Memory B cell (primary cell): ENCODE results near the gene GDPGP1.

Source experiments
- ATAC-seq: fragments of 150-1000 bp; cut with Tn5 transposase; 2 replicates; pipeline ENCODE4 v1.10.0; 2021; ENCODE audit warnings: low read depth, mild to moderate bottlenecking, moderate library complexity
- DNase-seq, 2 donors: peaks; one replicate each; pipeline ENCODE4 v3.0.0; 2022; ENCODE audit warnings: low spot score in 2 of 2
- H3K27ac Mint-ChIP-seq: one replicate; pipeline ENCODE4 v1.8.0; 2022; ENCODE audit warnings: mild to moderate bottlenecking, moderate library complexity, mixed read lengths
- H3K27me3 Mint-ChIP-seq: one replicate; pipeline ENCODE4 v1.8.0; 2022; ENCODE audit warnings: mixed read lengths
- H3K36me3 Mint-ChIP-seq: one replicate; pipeline ENCODE4 v1.8.0; 2022; ENCODE audit warnings: mild to moderate bottlenecking, mixed read lengths
- H3K4me1 Mint-ChIP-seq: one replicate; pipeline ENCODE4 v1.8.0; 2022; ENCODE audit warnings: mixed read lengths
- H3K4me3 Mint-ChIP-seq: one replicate; pipeline ENCODE4 v1.8.0; 2022; ENCODE audit warnings: mild to moderate bottlenecking, moderate library complexity, mixed read lengths
- H3K9me3 Mint-ChIP-seq: one replicate; pipeline ENCODE4 v1.8.0; 2022; ENCODE audit warnings: mixed read lengths

Gene GDPGP1

GRCh38 chr15:90211440-90212143, 22.4 kb upstream of the GDPGP1 start:
- no peaks in the 10 kb centered on the region for H3K27me3 Mint-ChIP-seq

GRCh38 chr15:90212221-90213098, 21.5 kb upstream of the GDPGP1 start:
- Mint-ChIP-seq H3K27me3 (no peaks in the 10 kb centered on the region), H3K36me3 (peaks cover 43% of the 10 kb centered on the region), H3K4me3 (peak overlapping the region; percentile 60), H3K4me1 (peaks cover 73% of the 10 kb centered on the region), H3K27ac (peak overlapping the region; percentile 91), H3K9me3 (no peaks in the 10 kb centered on the region)
- ATAC-seq (no peak), DNase-seq (no peak)

More at GRCh38 chr15:90211440-90212143, 22.4 kb upstream of the GDPGP1 start:
- no peak for ATAC-seq
- peaks cover 47% of the 10 kb centered on the region for H3K36me3 Mint-ChIP-seq
- no peaks in the 10 kb centered on the region for H3K9me3 Mint-ChIP-seq
- peak overlapping the region; percentile 71 for H3K4me3 Mint-ChIP-seq
- H3K4me1 Mint-ChIP-seq = peaks cover 69% of the 10 kb centered on the region
- no peak for DNase-seq
- H3K27ac Mint-ChIP-seq = peak overlapping the region; percentile 91

- Mint-ChIP-seq H3K9me3 (no peaks in the 10 kb centered on the region), H3K36me3 (peaks cover 42% of the 10 kb centered on the region), H3K4me1 (peaks cover 77% of the 10 kb centered on the region), H3K27me3 (no peaks in the 10 kb centered on the region), H3K4me3 (peak overlapping the region; percentile 83), H3K27ac (peak overlapping the region; percentile 96)
- ATAC-seq (peak; percentile 15), DNase-seq (no peak)
These were observed 20.7 kb upstream of the GDPGP1 start for GRCh38 chr15:90213122-90213817.

DNA sequence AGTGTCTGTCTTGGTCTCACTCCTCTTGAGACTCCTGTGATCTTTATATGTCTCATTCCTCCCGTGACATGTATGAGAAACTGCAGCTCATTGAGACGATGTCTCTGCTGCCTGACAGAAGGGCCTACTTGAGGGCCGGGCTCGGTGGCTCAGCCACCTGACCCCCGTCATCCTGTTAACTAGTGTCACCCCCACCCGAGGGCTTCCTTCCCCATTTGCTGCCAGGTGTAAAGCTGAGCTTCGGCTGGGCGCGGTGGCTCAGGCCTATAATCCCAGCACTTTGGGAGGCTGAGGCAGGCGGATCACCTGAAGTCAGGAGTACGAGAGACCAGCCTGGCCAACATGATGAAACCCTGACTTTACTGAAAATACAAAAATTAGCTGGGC, 20.2 kb upstream of the GDPGP1 start:
- Mint-ChIP-seq H3K9me3 (no peaks in the 10 kb centered on the region), H3K4me3 (peak overlapping the region; percentile 83), H3K27ac (peak overlapping the region; percentile 96), H3K4me1 (peaks cover 76% of the 10 kb centered on the region), H3K27me3 (no peaks in the 10 kb centered on the region), H3K36me3 (peaks cover 43% of the 10 kb centered on the region)
- ATAC-seq (peak; percentile 89), DNase-seq (peak; percentile 64 to 65)

GRCh38 chr15:90214553-90215196, 19.3 kb upstream of the GDPGP1 start:
- Mint-ChIP-seq H3K4me1 (peaks cover 75% of the 10 kb centered on the region), H3K27ac (peak overlapping the region; percentile 96), H3K9me3 (no peaks in the 10 kb centered on the region), H3K36me3 (peaks cover 41% of the 10 kb centered on the region), H3K4me3 (peak overlapping the region; percentile 83), H3K27me3 (no peaks in the 10 kb centered on the region)
- DNase-seq (no peak), ATAC-seq (peak; percentile 43)

- peaks cover 34% of the 10 kb centered on the region for H3K36me3 Mint-ChIP-seq
- H3K4me1 Mint-ChIP-seq = peaks cover 57% of the 10 kb centered on the region
- H3K4me3 Mint-ChIP-seq = no peak overlapping the region
- H3K27ac Mint-ChIP-seq = peak overlapping the region; percentile 60
- H3K27me3 Mint-ChIP-seq = no peaks in the 10 kb centered on the region
- ATAC-seq (no peak), DNase-seq (no peak)
- no peaks in the 10 kb centered on the region for H3K9me3 Mint-ChIP-seq
These were observed 16.2 kb upstream of the GDPGP1 start for GRCh38 chr15:90217671-90218394.

DNA sequence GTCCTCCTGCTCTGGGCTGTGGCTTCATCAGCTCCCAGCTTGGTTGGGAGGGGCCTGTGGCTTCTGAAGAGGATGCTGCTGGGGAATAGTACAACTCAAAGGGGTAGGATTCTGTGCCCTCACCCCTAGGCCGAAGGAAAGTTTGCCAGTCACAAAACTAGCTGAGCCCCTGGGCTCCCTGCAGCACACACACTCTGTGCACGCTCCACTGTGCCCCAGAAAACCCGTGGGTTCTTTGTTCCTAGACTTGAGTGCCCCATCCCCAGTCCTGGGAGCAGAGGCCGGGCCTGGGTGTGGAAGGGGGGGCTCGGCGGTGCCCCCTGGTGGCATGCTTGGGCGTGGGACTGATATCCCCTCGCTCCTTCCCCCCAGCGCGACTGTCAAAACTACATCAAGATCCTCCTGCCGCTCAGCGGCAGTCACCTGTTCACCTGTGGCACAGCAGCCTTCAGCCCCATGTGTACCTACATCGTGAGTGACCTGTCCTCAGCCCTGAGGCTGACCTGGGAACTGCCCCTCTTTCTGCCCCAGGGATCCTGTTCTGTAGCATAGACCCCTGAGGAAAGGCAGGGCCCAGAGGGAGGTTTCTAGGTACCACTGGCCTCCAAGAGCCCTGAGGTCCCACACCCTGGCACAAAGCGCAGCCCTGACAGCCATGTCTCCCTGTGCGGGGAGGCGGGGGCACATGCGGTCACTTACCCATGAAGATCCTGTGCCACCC, 14.4 kb upstream of the GDPGP1 start:
- H3K4me1 Mint-ChIP-seq = peaks cover 45% of the 10 kb centered on the region
- H3K4me3 Mint-ChIP-seq = peak overlapping the region; percentile 61
- peaks cover 39% of the 10 kb centered on the region for H3K36me3 Mint-ChIP-seq

GRCh38 chr15:90221246-90221900, 12.6 kb upstream of the GDPGP1 start:
- DNase-seq (no peak), ATAC-seq (peak; percentile 24)
- H3K4me3 Mint-ChIP-seq = no peak overlapping the region
- H3K4me1 Mint-ChIP-seq = peaks cover 36% of the 10 kb centered on the region
- H3K9me3 Mint-ChIP-seq = no peaks in the 10 kb centered on the region
- H3K27me3 Mint-ChIP-seq = no peaks in the 10 kb centered on the region
- H3K36me3 Mint-ChIP-seq = peaks cover 38% of the 10 kb centered on the region
- H3K27ac Mint-ChIP-seq = no peak overlapping the region

More for the DNA sequence above, 14.4 kb upstream of the GDPGP1 start:
- Mint-ChIP-seq H3K27ac (peak overlapping the region; percentile 60), H3K9me3 (no peaks in the 10 kb centered on the region), H3K27me3 (no peaks in the 10 kb centered on the region)
- peak; percentile 66 for ATAC-seq
- peak; percentile 65 to 73 for DNase-seq

DNA sequence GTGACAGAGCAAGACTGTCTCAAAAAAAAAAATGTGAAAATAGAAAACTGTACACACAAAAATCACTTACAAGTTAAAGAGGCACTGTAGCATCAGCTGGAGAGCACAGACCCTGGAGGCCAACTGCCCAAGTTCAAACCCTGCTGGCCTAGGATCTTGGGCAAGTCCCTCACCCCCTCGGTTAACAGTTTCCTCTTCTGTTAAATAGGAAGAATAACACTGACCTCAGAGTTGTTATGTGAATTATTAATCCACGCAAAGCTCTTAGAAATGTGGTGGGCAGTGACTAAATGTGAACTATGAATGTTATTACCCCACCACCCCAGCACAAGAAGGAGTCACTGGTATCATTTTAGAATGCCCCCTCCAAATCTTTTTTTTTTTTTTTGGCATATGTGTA, 11.5 kb upstream of the GDPGP1 start:
- Mint-ChIP-seq H3K4me1 (peaks cover 26% of the 10 kb centered on the region), H3K27me3 (no peaks in the 10 kb centered on the region), H3K27ac (no peak overlapping the region), H3K9me3 (no peaks in the 10 kb centered on the region), H3K36me3 (peaks cover 32% of the 10 kb centered on the region), H3K4me3 (no peak overlapping the region)
- DNase-seq (no peak), ATAC-seq (no peak)

- DNase-seq (no peak), ATAC-seq (no peak)
- Mint-ChIP-seq H3K27me3 (no peaks in the 10 kb centered on the region), H3K9me3 (no peaks in the 10 kb centered on the region), H3K4me3 (no peak overlapping the region), H3K27ac (peak overlapping the region; percentile 62), H3K4me1 (peaks cover 18% of the 10 kb centered on the region), H3K36me3 (peaks cover 30% of the 10 kb centered on the region)
These were observed 10.4 kb upstream of the GDPGP1 start for GRCh38 chr15:90223441-90224165.

- Mint-ChIP-seq H3K4me3 (no peak overlapping the region), H3K27me3 (no peaks in the 10 kb centered on the region), H3K27ac (no peak overlapping the region), H3K4me1 (peaks cover 13% of the 10 kb centered on the region), H3K36me3 (peaks cover 27% of the 10 kb centered on the region), H3K9me3 (no peaks in the 10 kb centered on the region)
- ATAC-seq (no peak), DNase-seq (no peak)
These were observed 9.0 kb upstream of the GDPGP1 start for GRCh38 chr15:90225047-90225446.
